HG03521 (cell line): Measurements from ENCODE around the gene PRR18.
A peak's percentile ranks its signal among the peaks of the same experiment; 100 is the strongest.

Experiments
- ATAC-seq: cut with Tn5 transposase; IDR thresholded peaks from one replicate; pipeline ENCODE4 v1.9.1; 2021; ENCODE audit warnings: mild to moderate bottlenecking, moderate library complexity; ENCODE audit not compliant: unreplicated experiment

PRR18 gene

GRCh38 chr6:166334878-166335277, 26.7 kb upstream of the PRR18 start:
- no peak for ATAC-seq

DNA sequence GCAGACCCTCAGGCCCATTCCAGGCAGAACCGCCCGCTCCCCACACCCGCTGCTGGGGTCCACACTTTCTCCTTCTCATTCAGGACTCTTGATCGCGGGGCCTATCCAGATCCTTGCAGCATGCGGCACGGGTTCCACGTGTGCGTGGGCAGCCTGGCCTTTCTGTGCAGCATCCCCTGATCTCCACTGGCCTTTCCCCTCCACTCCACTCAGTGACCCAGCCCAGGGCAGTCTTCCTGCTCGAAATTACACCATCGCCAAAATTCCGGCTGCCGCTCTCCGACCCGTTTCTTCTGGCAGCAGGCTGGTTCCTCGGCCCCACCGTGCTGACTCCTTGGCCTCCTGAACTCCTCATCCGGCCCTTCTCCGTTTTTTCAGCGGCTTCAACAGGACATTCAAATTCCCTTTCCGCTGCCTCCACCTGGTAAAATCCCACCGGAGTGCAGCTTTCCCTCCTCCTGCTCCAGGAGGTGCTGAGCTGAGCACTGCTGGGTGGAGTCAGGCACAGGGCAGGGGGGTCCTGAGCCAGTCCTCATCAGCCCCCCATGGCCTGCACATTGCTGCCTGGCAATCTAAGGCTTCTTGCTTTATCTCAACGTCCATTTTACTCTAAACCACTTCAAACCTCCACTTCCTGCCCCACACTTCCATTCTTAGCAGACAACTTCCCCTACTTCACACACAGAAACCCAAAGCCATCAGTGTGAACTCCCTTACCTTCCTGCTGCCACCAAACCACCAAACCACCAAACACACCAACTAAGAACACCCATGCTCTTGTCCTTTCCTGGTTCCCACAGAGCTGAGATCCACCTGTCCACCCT, 25.2 kb upstream of the PRR18 start:
- ATAC-seq: peak; percentile 61

DNA sequence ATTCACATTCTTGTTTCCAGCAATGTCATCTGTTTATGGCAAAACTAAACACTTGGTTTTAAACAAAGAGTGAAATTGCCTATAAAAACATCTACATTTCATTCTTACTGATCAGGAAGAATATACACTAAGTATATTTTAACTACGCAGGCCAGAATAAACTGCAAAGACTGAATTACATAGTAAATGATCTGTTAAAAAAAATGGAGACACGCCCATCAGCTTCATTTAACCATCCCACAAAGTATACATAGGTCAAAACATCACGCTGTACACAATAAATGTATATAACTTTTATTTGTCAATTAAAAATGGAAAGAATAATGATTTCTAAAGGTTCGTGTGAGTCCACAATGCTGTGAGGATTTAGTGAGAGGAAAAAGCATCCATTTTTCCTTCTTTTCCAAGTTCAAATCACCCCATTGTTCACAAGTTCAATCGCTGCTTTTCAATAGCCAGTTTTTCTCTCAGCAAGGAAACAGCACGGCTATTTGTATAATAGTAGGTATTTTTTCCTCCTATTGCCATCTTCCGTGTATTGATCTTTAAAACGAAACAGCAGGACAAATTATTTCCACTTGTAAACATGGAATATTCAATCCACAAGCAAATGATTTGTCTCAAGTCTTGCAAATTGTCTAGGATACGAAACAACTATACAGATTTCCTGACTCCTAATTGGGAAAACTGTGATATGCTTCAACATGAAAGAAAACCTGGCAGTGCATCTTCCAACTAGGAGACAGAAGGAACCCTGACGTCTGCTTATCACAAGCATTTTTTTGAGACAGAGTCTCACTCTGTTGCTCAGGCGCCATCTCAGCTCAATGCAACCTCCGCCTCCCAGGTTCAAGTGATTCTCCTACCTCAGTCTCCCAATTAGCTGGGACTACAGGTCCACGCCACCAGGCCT, 23.6 kb upstream of the PRR18 start:
- ATAC-seq: no peak

DNA sequence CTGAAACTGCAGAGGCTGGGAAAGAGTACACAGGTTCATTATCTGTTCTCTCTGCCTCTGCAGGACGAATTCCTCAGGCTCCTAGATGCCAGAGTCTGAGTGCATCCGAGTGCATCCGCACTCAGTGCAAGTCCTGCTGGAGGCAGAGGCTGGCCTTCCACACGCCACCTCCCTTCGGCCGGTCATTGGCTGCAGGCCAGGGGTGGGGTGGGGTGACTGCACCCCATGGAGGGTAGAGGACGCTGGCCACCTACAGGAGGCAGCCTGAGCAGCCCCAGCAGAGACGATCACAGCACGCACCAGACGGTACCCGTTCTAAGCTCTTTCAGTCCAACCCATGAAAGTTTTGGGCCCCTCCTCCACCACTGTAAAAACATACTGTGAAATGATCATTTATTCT, 22.4 kb upstream of the PRR18 start:
- no peak for ATAC-seq

DNA sequence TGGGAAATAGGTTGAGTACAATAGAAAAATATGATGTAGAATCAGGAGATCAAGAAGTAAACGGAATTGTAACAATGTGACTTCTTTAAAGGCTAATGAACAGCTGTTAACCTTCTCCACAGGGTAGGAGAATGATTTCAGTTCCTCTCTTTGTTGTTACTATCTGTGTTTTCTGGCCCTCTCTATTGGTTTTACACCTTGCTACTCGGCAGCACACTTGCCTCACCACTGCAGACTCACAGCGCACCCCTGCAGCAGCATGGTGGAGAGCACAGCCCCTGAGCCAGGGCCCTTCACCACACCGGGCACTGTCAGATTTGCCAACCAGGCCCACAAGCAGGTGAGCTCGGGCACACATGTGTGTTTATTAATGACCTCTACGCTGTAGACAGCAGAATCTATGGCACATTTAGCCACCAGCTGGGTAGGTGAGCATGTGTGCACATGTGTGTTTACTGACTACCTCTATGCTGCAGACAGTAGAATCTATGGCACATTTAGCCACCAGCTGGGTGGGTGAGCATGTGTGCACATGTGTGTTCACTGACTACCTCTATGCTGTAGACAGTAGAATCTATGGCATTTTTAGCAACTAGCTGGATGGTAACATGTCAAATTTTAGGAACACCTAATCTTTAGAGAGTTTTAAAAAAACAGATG, 17.3 kb upstream of the PRR18 start:
- peak; percentile 54 for ATAC-seq

- ATAC-seq: no peak
These were observed 15.2 kb upstream of the PRR18 start for GRCh38 chr6:166323395-166323794.

DNA sequence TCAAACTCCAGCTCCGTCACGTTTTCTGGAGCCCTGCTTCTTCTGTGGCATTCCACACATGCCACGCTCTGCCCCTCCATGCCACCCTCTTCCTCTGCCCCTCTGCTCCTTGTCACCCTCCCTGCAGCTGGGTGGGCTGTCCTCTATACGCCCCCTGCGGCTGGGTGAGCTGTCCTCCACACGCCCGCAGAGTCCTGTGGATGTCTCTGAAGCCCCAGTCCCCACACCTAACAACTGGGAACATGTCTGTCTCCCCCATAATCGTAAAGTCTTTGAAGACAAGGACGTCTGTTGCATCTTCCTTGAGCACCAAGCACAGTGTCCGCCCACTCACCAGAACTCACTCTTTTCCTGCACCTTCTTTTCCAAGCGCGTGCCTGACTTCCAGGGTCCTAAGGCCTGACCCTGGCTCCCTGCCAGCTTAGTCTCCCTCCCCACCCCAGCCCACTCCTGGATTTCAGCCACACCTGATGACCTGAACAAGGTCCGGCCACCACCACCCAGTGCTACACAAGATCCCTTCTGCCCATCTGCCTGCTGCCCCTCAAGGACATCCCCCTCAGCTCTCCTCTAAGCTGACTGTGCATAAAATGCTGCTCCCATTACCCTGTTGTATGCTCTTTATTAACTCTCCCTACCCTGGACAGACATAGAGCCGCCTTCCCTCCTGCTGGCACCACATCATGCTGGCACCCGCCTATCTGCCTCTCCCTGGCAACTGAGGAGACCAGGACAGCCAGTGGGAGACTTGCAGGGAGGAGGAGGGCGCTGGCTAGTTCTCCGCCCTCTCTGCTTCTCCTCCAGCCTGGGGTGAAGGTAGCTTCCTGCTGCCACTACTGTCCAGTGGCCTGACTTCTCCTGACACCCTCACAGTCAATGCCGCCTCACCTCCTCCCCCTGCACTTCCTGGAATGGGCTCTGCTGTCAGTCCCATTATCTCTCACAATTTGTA, 10.7 kb upstream of the PRR18 start:
- no peak for ATAC-seq

GRCh38 chr6:166318227-166318626, 10.0 kb upstream of the PRR18 start:
- no peak for ATAC-seq

GRCh38 chr6:166317261-166318212, 9.3 kb upstream of the PRR18 start:
- no peak for ATAC-seq

DNA sequence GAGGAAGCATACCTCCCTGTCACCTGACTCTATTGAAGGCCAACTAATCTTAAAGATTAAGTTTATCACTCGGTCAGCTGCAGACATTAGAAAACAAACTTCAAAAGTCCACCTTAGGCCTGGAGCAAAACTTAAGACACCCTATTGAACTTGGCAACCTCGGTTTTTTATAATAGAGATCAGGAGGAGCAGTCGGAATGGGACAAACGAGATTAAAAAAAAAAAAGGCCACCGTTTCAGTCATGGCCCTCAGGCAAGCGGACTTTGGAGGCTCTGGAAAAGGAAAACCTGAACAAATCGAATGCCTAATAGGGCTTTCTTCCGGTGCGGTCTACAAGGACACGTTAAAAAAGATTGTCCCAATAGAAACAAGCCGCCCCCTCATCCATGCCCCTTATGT, 7.2 kb upstream of the PRR18 start:
- no peak for ATAC-seq

- ATAC-seq: no peak
These were observed 6.3 kb upstream of the PRR18 start for GRCh38 chr6:166314454-166314853.

- peak; percentile 77 for ATAC-seq
These were observed 5.3 kb upstream of the PRR18 start for GRCh38 chr6:166313255-166314070.

DNA sequence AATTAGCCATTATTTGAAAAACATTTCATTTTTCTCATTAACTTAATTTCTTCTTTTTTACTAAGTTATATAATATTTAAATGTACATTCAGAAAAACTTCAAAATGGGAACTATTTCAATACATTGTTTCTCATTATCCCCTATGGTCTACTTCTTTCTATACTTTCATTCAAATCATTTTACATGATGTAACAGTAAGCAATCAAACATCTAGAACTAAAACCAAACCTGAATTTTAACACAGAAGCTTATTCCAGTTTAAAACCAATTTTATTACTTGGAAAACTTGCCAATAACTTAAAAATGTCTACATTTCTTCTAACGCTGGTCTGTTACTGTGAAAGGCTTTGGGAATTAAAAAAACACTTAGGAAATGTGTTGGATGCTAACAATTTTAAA, 4.6 kb upstream of the PRR18 start:
- ATAC-seq: no peak

DNA sequence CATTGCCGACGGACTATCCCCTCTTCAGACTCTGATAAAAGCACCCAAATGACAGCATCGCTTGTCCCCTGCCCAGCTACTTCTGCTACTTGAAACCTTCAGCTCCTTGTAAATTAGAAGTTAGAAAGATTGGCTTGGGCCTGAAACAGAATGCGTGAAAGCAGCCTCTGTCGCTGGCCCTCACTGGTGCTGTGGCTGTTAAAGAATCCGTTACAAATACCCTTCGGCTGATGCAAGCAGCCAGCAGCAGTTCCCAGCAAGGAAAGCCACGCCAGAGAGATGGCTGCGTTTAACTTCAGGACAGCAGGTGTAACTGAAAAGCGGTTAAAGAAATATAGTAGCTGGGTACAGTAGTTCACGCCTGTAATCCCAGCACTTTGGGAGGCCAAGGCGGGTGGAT, 2.4 kb upstream of the PRR18 start:
- ATAC-seq: no peak

- ATAC-seq: no peak
These were observed 1.8 kb upstream of the PRR18 start for GRCh38 chr6:166309977-166310376.

- ATAC-seq: no peak
These were observed 787 bp upstream of the PRR18 start for GRCh38 chr6:166308769-166309589.
